K562 (cell line): ENCODE measurements around the gene BDP1.
"Not testable (repeated sequence)": the region's sequence is repeated elsewhere in the genome, so short reads cannot be mapped to it uniquely, and the experiment has no call there.

Experiments used
- CHD4 ChIP-seq: fragments of 200-600 bp; sonication (generic); IDR thresholded peaks from 3 replicates; pipeline ENCODE4 v1.6.1; 2012; ENCODE audit warnings: low read depth, mild to moderate bottlenecking, mixed read lengths, low read length, inconsistent platforms; ENCODE audit not compliant: insufficient read depth, insufficient replicate concordance, poor library complexity, severe bottlenecking
- TF ChIP-seq, protein P1 (sequence below), 3 experiments: IDR thresholded peaks in 2 of 3; conservative IDR thresholded peaks in 1 of 3; 2 replicates each; pipeline ENCODE4 v1.5.1; 2011 to 2012; ENCODE audit warnings: low read length in 3 of 3, mild to moderate bottlenecking in 3 of 3, control low read depth in 2 of 3, improper control_type of control experiment in 1 of 3, inconsistent platforms in 1 of 3, low read depth in 1 of 3, mixed read lengths in 1 of 3, moderate library complexity in 1 of 3; ENCODE audit not compliant: insufficient read depth in 2 of 3

DNA sequence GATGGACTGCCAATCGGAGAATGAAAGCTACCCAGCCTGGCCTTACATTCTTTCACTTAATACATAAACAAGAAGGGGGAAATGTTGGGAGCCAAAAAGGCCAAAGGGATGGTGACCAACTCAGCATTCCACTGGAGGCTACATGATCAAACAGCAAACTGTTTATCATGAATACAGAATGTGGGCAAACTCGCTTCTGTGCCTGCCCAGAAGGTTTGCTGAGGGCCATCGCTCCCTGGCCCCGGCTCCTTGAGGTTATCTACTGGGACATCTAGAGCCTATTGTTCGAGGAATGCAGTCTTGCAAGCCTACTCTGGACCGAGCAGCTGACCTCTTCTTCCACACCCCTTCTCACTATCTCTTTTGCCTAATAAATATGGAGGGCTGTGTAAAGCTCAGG lies 122.4 kb downstream of the BDP1 start:
- TF ChIP-seq CHD4, result not testable (repeated sequence)
- TF ChIP-seq, protein P1, sequence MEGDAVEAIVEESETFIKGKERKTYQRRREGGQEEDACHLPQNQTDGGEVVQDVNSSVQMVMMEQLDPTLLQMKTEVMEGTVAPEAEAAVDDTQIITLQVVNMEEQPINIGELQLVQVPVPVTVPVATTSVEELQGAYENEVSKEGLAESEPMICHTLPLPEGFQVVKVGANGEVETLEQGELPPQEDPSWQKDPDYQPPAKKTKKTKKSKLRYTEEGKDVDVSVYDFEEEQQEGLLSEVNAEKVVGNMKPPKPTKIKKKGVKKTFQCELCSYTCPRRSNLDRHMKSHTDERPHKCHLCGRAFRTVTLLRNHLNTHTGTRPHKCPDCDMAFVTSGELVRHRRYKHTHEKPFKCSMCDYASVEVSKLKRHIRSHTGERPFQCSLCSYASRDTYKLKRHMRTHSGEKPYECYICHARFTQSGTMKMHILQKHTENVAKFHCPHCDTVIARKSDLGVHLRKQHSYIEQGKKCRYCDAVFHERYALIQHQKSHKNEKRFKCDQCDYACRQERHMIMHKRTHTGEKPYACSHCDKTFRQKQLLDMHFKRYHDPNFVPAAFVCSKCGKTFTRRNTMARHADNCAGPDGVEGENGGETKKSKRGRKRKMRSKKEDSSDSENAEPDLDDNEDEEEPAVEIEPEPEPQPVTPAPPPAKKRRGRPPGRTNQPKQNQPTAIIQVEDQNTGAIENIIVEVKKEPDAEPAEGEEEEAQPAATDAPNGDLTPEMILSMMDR (IDR thresholded peaks at IDR 0.05 in 2 of 3, conservative IDR thresholded peaks at IDR 0.05 in 1 of 3; ENCODE audit: insufficient read depth in 2 of 3, low read depth in 1 of 3, low read length in 3 of 3), result not testable (repeated sequence)
